Measurements from ENCODE around the gene CAPN8.

DNA sequence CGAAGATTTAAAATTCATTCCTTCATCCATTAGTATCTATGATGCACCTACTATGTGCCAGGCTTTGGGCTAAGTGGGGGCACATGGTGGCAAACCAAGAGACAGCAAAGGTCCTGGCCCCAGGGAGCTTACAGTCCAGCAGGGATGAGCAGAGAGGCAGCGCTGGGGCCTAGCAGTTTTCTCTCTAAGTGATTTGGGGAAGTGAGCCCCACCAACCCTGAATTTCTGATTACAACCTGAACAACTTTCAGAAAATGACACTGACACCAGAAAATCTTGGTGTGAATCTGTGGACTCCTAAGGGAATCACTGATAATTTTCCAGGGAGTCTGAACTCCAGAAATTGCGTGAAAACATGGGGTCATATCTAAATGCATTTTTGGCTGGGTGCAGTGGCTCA, 111.5 kb downstream of the CAPN8 start:
- TF ChIP-seq, protein P1, sequence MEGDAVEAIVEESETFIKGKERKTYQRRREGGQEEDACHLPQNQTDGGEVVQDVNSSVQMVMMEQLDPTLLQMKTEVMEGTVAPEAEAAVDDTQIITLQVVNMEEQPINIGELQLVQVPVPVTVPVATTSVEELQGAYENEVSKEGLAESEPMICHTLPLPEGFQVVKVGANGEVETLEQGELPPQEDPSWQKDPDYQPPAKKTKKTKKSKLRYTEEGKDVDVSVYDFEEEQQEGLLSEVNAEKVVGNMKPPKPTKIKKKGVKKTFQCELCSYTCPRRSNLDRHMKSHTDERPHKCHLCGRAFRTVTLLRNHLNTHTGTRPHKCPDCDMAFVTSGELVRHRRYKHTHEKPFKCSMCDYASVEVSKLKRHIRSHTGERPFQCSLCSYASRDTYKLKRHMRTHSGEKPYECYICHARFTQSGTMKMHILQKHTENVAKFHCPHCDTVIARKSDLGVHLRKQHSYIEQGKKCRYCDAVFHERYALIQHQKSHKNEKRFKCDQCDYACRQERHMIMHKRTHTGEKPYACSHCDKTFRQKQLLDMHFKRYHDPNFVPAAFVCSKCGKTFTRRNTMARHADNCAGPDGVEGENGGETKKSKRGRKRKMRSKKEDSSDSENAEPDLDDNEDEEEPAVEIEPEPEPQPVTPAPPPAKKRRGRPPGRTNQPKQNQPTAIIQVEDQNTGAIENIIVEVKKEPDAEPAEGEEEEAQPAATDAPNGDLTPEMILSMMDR (IDR thresholded peaks at IDR 0.05 in 2 of 3, conservative IDR thresholded peaks at IDR 0.05 in 1 of 3; ENCODE audit: borderline replicate concordance in 1 of 3, insufficient read depth in 1 of 3, low read depth in 2 of 3, low read length in 2 of 3), result no peak
- TF ChIP-seq SRF (IDR thresholded peaks at IDR 0.05; ENCODE audit: low read depth) (no peak), SP1 (IDR thresholded peaks at IDR 0.05; ENCODE audit: low read depth) (no peak), CBX3 (IDR thresholded peaks at IDR 0.05; ENCODE audit: low read depth) (no peak), EZH2 (IDR thresholded peaks at IDR 0.05) (no peak), POLR2A (IDR thresholded peaks at IDR 0.05; ENCODE audit: borderline replicate concordance, extremely low read depth, insufficient read depth, insufficient read length) (no peak), ZNF274 (IDR thresholded peaks at IDR 0.05; ENCODE audit: low read depth, low read length) (no peak), POLR2AphosphoS5 (IDR thresholded peaks at IDR 0.05; ENCODE audit: low read depth, low read length) (no peak), EZH2phosphoT487 (IDR thresholded peaks at IDR 0.05; ENCODE audit: borderline replicate concordance) (no peak)
- TF ChIP-seq, protein P2, sequence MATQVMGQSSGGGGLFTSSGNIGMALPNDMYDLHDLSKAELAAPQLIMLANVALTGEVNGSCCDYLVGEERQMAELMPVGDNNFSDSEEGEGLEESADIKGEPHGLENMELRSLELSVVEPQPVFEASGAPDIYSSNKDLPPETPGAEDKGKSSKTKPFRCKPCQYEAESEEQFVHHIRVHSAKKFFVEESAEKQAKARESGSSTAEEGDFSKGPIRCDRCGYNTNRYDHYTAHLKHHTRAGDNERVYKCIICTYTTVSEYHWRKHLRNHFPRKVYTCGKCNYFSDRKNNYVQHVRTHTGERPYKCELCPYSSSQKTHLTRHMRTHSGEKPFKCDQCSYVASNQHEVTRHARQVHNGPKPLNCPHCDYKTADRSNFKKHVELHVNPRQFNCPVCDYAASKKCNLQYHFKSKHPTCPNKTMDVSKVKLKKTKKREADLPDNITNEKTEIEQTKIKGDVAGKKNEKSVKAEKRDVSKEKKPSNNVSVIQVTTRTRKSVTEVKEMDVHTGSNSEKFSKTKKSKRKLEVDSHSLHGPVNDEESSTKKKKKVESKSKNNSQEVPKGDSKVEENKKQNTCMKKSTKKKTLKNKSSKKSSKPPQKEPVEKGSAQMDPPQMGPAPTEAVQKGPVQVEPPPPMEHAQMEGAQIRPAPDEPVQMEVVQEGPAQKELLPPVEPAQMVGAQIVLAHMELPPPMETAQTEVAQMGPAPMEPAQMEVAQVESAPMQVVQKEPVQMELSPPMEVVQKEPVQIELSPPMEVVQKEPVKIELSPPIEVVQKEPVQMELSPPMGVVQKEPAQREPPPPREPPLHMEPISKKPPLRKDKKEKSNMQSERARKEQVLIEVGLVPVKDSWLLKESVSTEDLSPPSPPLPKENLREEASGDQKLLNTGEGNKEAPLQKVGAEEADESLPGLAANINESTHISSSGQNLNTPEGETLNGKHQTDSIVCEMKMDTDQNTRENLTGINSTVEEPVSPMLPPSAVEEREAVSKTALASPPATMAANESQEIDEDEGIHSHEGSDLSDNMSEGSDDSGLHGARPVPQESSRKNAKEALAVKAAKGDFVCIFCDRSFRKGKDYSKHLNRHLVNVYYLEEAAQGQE (IDR thresholded peaks at IDR 0.05; ENCODE audit: low read depth), result no peak
